ENCODE results near the gene MARF1.
"Not testable (repeated sequence)": the region's sequence is repeated elsewhere in the genome, so short reads cannot be mapped to it uniquely, and the experiment has no call there.

The MARF1 gene

GRCh38 chr16:15581127-15581815, 61.7 kb downstream of the MARF1 start:
- Mint-ChIP-seq H3K36me3 (ENCODE audit: insufficient read depth) (peaks cover 3% of the 10 kb centered on the region), H3K4me3 (no peak overlapping the region), H3K9me3 (peaks cover 9% of the 10 kb centered on the region), H3K4me1 (peaks cover 9% of the 10 kb centered on the region), H3K27me3 (no peaks in the 10 kb centered on the region), H3K27ac (ENCODE audit: low read depth) (no peak overlapping the region)
- no peak for ATAC-seq (replicated peaks; ENCODE audit: extremely low read depth, poor library complexity, severe bottlenecking)
- no peak for DNase-seq (ENCODE audit: low spot score in 2 of 2)

GRCh38 chr16:15578824-15579223, 64.1 kb downstream of the MARF1 start:
- Mint-ChIP-seq H3K36me3 (ENCODE audit: insufficient read depth) (peaks cover 3% of the 10 kb centered on the region), H3K4me1 (peaks cover 9% of the 10 kb centered on the region), H3K9me3 (no peaks in the 10 kb centered on the region), H3K27ac (ENCODE audit: low read depth) (no peak overlapping the region), H3K4me3 (no peak overlapping the region), H3K27me3 (no peaks in the 10 kb centered on the region)
- DNase-seq (ENCODE audit: low spot score in 2 of 2) (no peak), ATAC-seq (replicated peaks; ENCODE audit: extremely low read depth, poor library complexity, severe bottlenecking) (no peak)

GRCh38 chr16:15576960-15577958, 65.7 kb downstream of the MARF1 start:
- H3K4me3 Mint-ChIP-seq, result no peak overlapping the region
- no peaks in the 10 kb centered on the region for H3K9me3 Mint-ChIP-seq
- peaks cover 4% of the 10 kb centered on the region for H3K36me3 Mint-ChIP-seq (ENCODE audit: insufficient read depth)
- no peak for DNase-seq (ENCODE audit: low spot score in 2 of 2)
- peaks cover 9% of the 10 kb centered on the region for H3K4me1 Mint-ChIP-seq
- H3K27me3 Mint-ChIP-seq, result no peaks in the 10 kb centered on the region
- no peak for ATAC-seq (replicated peaks; ENCODE audit: extremely low read depth, poor library complexity, severe bottlenecking)
- H3K27ac Mint-ChIP-seq (ENCODE audit: low read depth), result no peak overlapping the region

- H3K36me3 Mint-ChIP-seq (ENCODE audit: insufficient read depth), result peaks cover 4% of the 10 kb centered on the region
- H3K27me3 Mint-ChIP-seq, result no peaks in the 10 kb centered on the region
- H3K27ac Mint-ChIP-seq (ENCODE audit: low read depth), result no peak overlapping the region
- H3K9me3 Mint-ChIP-seq, result no peaks in the 10 kb centered on the region
- no peak overlapping the region for H3K4me3 Mint-ChIP-seq
- no peak for ATAC-seq (replicated peaks; ENCODE audit: extremely low read depth, poor library complexity, severe bottlenecking)
- H3K4me1 Mint-ChIP-seq, result peaks cover 4% of the 10 kb centered on the region
- no peak for DNase-seq (ENCODE audit: low spot score in 2 of 2)
These were observed 67.5 kb downstream of the MARF1 start for GRCh38 chr16:15575293-15576049.

GRCh38 chr16:15574614-15574948, 68.4 kb downstream of the MARF1 start:
- no peaks in the 10 kb centered on the region for H3K9me3 Mint-ChIP-seq
- DNase-seq (ENCODE audit: low spot score in 2 of 2), result no peak
- ATAC-seq (replicated peaks; ENCODE audit: extremely low read depth, poor library complexity, severe bottlenecking), result no peak
- no peaks in the 10 kb centered on the region for H3K27me3 Mint-ChIP-seq
- no peak overlapping the region for H3K27ac Mint-ChIP-seq (ENCODE audit: low read depth)
- H3K36me3 Mint-ChIP-seq (ENCODE audit: insufficient read depth), result peaks cover 3% of the 10 kb centered on the region
- no peak overlapping the region for H3K4me3 Mint-ChIP-seq
- H3K4me1 Mint-ChIP-seq, result peaks cover 4% of the 10 kb centered on the region

GRCh38 chr16:15573896-15574613, 68.9 kb downstream of the MARF1 start:
- H3K27ac Mint-ChIP-seq (ENCODE audit: low read depth); H3K4me3 Mint-ChIP-seq; ATAC-seq (replicated peaks; ENCODE audit: extremely low read depth, poor library complexity, severe bottlenecking); H3K9me3 Mint-ChIP-seq; DNase-seq (ENCODE audit: low spot score in 2 of 2); H3K4me1 Mint-ChIP-seq; H3K27me3 Mint-ChIP-seq; H3K36me3 Mint-ChIP-seq (ENCODE audit: insufficient read depth): not testable (repeated sequence)

- Mint-ChIP-seq H3K9me3 (no peaks in the 10 kb centered on the region), H3K36me3 (ENCODE audit: insufficient read depth) (peaks cover 1% of the 10 kb centered on the region), H3K4me1 (peaks cover 4% of the 10 kb centered on the region), H3K27me3 (no peaks in the 10 kb centered on the region), H3K27ac (ENCODE audit: low read depth) (no peak overlapping the region), H3K4me3 (no peak overlapping the region)
- no peak for DNase-seq (ENCODE audit: low spot score in 2 of 2)
- ATAC-seq (replicated peaks; ENCODE audit: extremely low read depth, poor library complexity, severe bottlenecking), result no peak
These were observed 69.6 kb downstream of the MARF1 start for GRCh38 chr16:15573274-15573895.

- no peak overlapping the region for H3K4me3 Mint-ChIP-seq
- ATAC-seq (replicated peaks; ENCODE audit: extremely low read depth, poor library complexity, severe bottlenecking) (no peak), DNase-seq (ENCODE audit: low spot score in 2 of 2) (no peak)
- H3K27me3 Mint-ChIP-seq, result no peaks in the 10 kb centered on the region
- H3K36me3 Mint-ChIP-seq (ENCODE audit: insufficient read depth), result peaks cover 1% of the 10 kb centered on the region
- H3K9me3 Mint-ChIP-seq, result no peaks in the 10 kb centered on the region
- no peaks in the 10 kb centered on the region for H3K4me1 Mint-ChIP-seq
- no peak overlapping the region for H3K27ac Mint-ChIP-seq (ENCODE audit: low read depth)
These were observed 70.5 kb downstream of the MARF1 start for GRCh38 chr16:15572329-15573001.

GRCh38 chr16:15571557-15571956, 71.4 kb downstream of the MARF1 start:
- DNase-seq (ENCODE audit: low spot score in 2 of 2) (no peak), ATAC-seq (replicated peaks; ENCODE audit: extremely low read depth, poor library complexity, severe bottlenecking) (no peak)
- peaks cover 1% of the 10 kb centered on the region for H3K36me3 Mint-ChIP-seq (ENCODE audit: insufficient read depth)
- H3K4me1 Mint-ChIP-seq, result no peaks in the 10 kb centered on the region
- H3K27ac Mint-ChIP-seq (ENCODE audit: low read depth), result no peak overlapping the region
- no peak overlapping the region for H3K4me3 Mint-ChIP-seq
- no peaks in the 10 kb centered on the region for H3K9me3 Mint-ChIP-seq
- no peaks in the 10 kb centered on the region for H3K27me3 Mint-ChIP-seq

- H3K4me1 Mint-ChIP-seq; H3K9me3 Mint-ChIP-seq; ATAC-seq (replicated peaks; ENCODE audit: extremely low read depth, poor library complexity, severe bottlenecking); H3K4me3 Mint-ChIP-seq; H3K27ac Mint-ChIP-seq (ENCODE audit: low read depth); DNase-seq (ENCODE audit: low spot score in 2 of 2); H3K36me3 Mint-ChIP-seq (ENCODE audit: insufficient read depth); H3K27me3 Mint-ChIP-seq: not testable (repeated sequence)
These were observed 72.3 kb downstream of the MARF1 start for GRCh38 chr16:15570666-15571065.

GRCh38 chr16:15567823-15568222, 75.1 kb downstream of the MARF1 start:
- H3K4me1 Mint-ChIP-seq, result no peaks in the 10 kb centered on the region

More at GRCh38 chr16:15567823-15568222, 75.1 kb downstream of the MARF1 start:
- H3K27me3 Mint-ChIP-seq, result no peaks in the 10 kb centered on the region
- ATAC-seq (replicated peaks; ENCODE audit: extremely low read depth, poor library complexity, severe bottlenecking), result no peak
- DNase-seq (ENCODE audit: low spot score in 2 of 2), result no peak
- no peak overlapping the region for H3K27ac Mint-ChIP-seq (ENCODE audit: low read depth)
- no peaks in the 10 kb centered on the region for H3K36me3 Mint-ChIP-seq (ENCODE audit: insufficient read depth)
- H3K4me3 Mint-ChIP-seq, result no peak overlapping the region
- no peaks in the 10 kb centered on the region for H3K9me3 Mint-ChIP-seq

All from central memory CD8-positive, alpha-beta T cell (primary cell).